GM12878 (cell line): ENCODE results near the gene TTC16. TPM values are rescaled to one million over a fixed set of nuclear protein-coding genes. Genes with fewer than 3 reads are reported as not detected.

Source experiments
- BCL11A ChIP-seq: IDR thresholded peaks from 2 replicates; pipeline ENCODE4 v1.6.1; 2011; ENCODE audit warnings: low read depth, low read length
- FOS ChIP-seq: IDR thresholded peaks from 3 replicates; pipeline ENCODE4 v1.6.1; 2011; ENCODE audit warnings: borderline replicate concordance; ENCODE audit not compliant: insufficient read length; ENCODE audit errors: extremely low read depth
- GABPA ChIP-seq: IDR thresholded peaks from 2 replicates; pipeline ENCODE4 v1.6.1; 2014; ENCODE audit warnings: antibody characterized with exemption, low read depth, mild to moderate bottlenecking, inconsistent platforms
- KAT2A ChIP-seq: conservative IDR thresholded peaks from 2 replicates; pipeline ENCODE4 v1.6.1; 2011; ENCODE audit warnings: low read depth, low read length; ENCODE audit not compliant: control insufficient read depth
- MTA2 ChIP-seq: fragments of 450-650 bp; IDR thresholded peaks from 2 replicates; pipeline ENCODE4 v1.6.1; 2016; ENCODE audit warnings: low read depth, mild to moderate bottlenecking, moderate library complexity
- MYB ChIP-seq: fragments of 150-350 bp; IDR thresholded peaks from 2 replicates; pipeline ENCODE4 v1.6.1; 2014; ENCODE audit warnings: mild to moderate bottlenecking, low read depth, low read length, borderline replicate concordance
- RELA ChIP-seq: fragments of 450-650 bp; IDR thresholded peaks from 2 replicates; pipeline ENCODE4 v1.8.0; 2014; ENCODE audit warnings: borderline replicate concordance; ENCODE audit not compliant: partially characterized antibody
- RFX5 ChIP-seq: IDR thresholded peaks from 2 replicates; pipeline ENCODE4 v1.6.1; 2011; ENCODE audit warnings: low read depth, low read length, improper control_type of control experiment
- SIN3A ChIP-seq: IDR thresholded peaks from 2 replicates; pipeline ENCODE4 v1.6.1; 2012; ENCODE audit warnings: low read depth, low read length, improper control_type of control experiment
- SPI1 ChIP-seq: IDR thresholded peaks from 2 replicates; pipeline ENCODE4 v1.6.1; 2011; ENCODE audit warnings: low read depth, mild to moderate bottlenecking, low read length, moderate library complexity, borderline replicate concordance; ENCODE audit not compliant: insufficient read depth
- STAT1 ChIP-seq: fragments of 450-650 bp; conservative IDR thresholded peaks from 2 replicates; pipeline ENCODE4 v1.6.1; 2014; ENCODE audit warnings: antibody characterized with exemption, mild to moderate bottlenecking
- polyA plus RNA-seq, 11 experiments: library from polyadenylated mRNA; depleted of rRNA in 4 of 11; unstranded in 6 of 11; stranded (reverse) in 5 of 11; fragments of >200 nt; fragmentation: Nextera tagmentation in 4 of 11; fragmentation: Illumina TruSeq in 1 of 11; extraction: Ambion mirVana in 4 of 11; extraction: Trizol in 1 of 11; gene quantifications; 1 replicate in 1 of 11; 2 replicates in 10 of 11; pipeline versions ENCODE4 v1.2.1 to v1.2.3, GENCODE V29; 2011 to 2016; ENCODE audit warnings: inconsistent platforms in 2 of 11, missing spikeins in 2 of 11, low read depth in 1 of 11
- total RNA-seq, 4 experiments: library from RNA; depleted of rRNA in 3 of 4; stranded (reverse); fragments of >200 nt in 3 of 4; fragmentation: Illumina TruSeq in 1 of 4; extraction: Trizol in 1 of 4; gene quantifications; 2 replicates each; pipeline versions ENCODE4 v1.2.1 to v1.2.3, GENCODE V29; 2013 to 2021
- TF ChIP-seq, protein P1 (sequence below): fragments of 450-650 bp; conservative IDR thresholded peaks from 2 replicates; pipeline ENCODE4 v1.6.1; 2017; ENCODE audit warnings: mild to moderate bottlenecking, moderate library complexity
- TF ChIP-seq, protein P2 (sequence below): IDR thresholded peaks from 2 replicates; pipeline ENCODE4 v1.6.1; 2011; ENCODE audit warnings: low read depth, low read length, improper control_type of control experiment, borderline replicate concordance

Gene TTC16
- total and polyA plus RNA-seq, 10 of the 15 experiments (the other 5 are each of a cell fraction or from before 2014, with no cell fraction given): 0.03 TPM; not detected in 9

DNA sequence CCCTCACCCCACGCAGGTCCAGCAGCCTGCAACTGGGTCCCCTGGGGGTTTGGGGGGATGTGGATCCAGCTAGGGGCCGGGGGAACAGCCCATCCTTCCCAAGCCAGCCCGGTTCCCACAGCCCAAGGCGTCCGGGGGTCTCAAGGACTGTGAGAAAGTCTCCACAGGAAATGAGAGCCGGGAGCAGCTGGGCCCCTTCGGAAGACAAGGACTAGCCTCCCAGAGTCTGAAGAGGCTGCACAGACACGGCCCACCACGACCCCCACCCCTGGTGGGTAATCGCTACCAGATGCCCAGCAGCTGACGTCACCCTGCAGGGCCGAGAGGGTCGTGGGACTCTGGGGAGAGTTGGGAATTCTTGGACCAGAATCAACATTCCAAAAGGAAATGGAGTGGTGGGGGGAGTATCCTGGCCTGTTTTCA, 52.0 kb downstream of the TTC16 start (continued):
- TF ChIP-seq, protein P1, sequence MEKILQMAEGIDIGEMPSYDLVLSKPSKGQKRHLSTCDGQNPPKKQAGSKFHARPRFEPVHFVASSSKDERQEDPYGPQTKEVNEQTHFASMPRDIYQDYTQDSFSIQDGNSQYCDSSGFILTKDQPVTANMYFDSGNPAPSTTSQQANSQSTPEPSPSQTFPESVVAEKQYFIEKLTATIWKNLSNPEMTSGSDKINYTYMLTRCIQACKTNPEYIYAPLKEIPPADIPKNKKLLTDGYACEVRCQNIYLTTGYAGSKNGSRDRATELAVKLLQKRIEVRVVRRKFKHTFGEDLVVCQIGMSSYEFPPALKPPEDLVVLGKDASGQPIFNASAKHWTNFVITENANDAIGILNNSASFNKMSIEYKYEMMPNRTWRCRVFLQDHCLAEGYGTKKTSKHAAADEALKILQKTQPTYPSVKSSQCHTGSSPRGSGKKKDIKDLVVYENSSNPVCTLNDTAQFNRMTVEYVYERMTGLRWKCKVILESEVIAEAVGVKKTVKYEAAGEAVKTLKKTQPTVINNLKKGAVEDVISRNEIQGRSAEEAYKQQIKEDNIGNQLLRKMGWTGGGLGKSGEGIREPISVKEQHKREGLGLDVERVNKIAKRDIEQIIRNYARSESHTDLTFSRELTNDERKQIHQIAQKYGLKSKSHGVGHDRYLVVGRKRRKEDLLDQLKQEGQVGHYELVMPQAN: no peak
- TF ChIP-seq GABPA: no peak
- TF ChIP-seq RELA: no peak
- TF ChIP-seq, protein P2, sequence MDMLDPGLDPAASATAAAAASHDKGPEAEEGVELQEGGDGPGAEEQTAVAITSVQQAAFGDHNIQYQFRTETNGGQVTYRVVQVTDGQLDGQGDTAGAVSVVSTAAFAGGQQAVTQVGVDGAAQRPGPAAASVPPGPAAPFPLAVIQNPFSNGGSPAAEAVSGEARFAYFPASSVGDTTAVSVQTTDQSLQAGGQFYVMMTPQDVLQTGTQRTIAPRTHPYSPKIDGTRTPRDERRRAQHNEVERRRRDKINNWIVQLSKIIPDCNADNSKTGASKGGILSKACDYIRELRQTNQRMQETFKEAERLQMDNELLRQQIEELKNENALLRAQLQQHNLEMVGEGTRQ: no peak
- TF ChIP-seq STAT1: no peak
- no peak for TF ChIP-seq MTA2
- no peak for TF ChIP-seq SIN3A
- no peak for TF ChIP-seq FOS
- TF ChIP-seq KAT2A: no peak
- TF ChIP-seq BCL11A: no peak
- TF ChIP-seq RFX5: no peak
- TF ChIP-seq MYB: no peak
- no peak for TF ChIP-seq SPI1
